B cell (primary cell): ENCODE results near the gene PDGFRB. TPM values are rescaled to one million over a fixed set of nuclear protein-coding genes. Genes with fewer than 3 reads are reported as not detected.

Experiments
- ATAC-seq: fragments of 200-7000 bp; cut with Tn5 transposase; one replicate; pipeline ENCODE4 v1.10.0; 2021; ENCODE audit warnings: low read depth, mild to moderate bottlenecking, moderate number of reproducible peaks, moderate library complexity
- CTCF ChIA-PET: fragments of 350-600 bp; sonication (Branson Sonifier 250); formaldehyde crosslinking; loops from one replicate; lab custom pipeline; 2021; ENCODE audit warnings: antibody characterized with exemption, inconsistent platforms; lab: Charles Lee
- POLR2A ChIA-PET: fragments of 350-600 bp; sonication (Branson Sonifier 250); formaldehyde crosslinking; loops from one replicate; lab custom pipeline; 2021; ENCODE audit warnings: antibody characterized with exemption; lab: Charles Lee
- DNase-seq: peaks from one replicate; pipeline ENCODE4 v3.0.0; 2013
- H2AFZ ChIP-seq: 2 replicates; pipeline ENCODE4 v1.6.1; 2012; ENCODE audit warnings: mild to moderate bottlenecking, low read depth, low read length; ENCODE audit not compliant: insufficient read depth, poor library complexity, severe bottlenecking
- H3K27ac ChIP-seq, 2 donors: 1 replicate in 1 of 2; 2 replicates in 1 of 2; pipeline ENCODE4 v1.5.1; 2012 to 2013; ENCODE audit warnings: low read length in 2 of 2, mild to moderate bottlenecking in 2 of 2, moderate library complexity in 1 of 2
- H3K27me3 ChIP-seq, 4 experiments: fragments of 200-600 bp in 1 of 4; sonication (generic) in 1 of 4; replicated peaks in 1 of 4; 1 replicate in 2 of 4; 2 replicates in 2 of 4; pipeline versions ENCODE4 v1.6.1 to v1.7.0; 2013 to 2016; ENCODE audit warnings: low read length in 3 of 4, mild to moderate bottlenecking in 2 of 4, mixed read lengths in 1 of 4, moderate library complexity in 1 of 4; ENCODE audit not compliant: insufficient read depth in 4 of 4, control insufficient read depth in 3 of 4; ENCODE audit errors: control extremely low read depth in 1 of 4
- H3K36me3 ChIP-seq, 2 experiments: replicated peaks in 1 of 2; 1 replicate in 1 of 2; 2 replicates in 1 of 2; pipeline versions ENCODE4 v1.6.1 to v1.7.1; 2013; ENCODE audit warnings: low read length in 1 of 2; ENCODE audit not compliant: insufficient read depth in 2 of 2, control insufficient read depth in 1 of 2; ENCODE audit errors: control extremely low read depth in 1 of 2, extremely low read depth in 1 of 2
- H3K4me1 ChIP-seq, 2 donors: fragments of 200-600 bp in 1 of 2; sonication (generic) in 1 of 2; 1 replicate in 1 of 2; 2 replicates in 1 of 2; pipeline versions ENCODE4 v1.5.1 to v1.6.1; 2013 to 2017; ENCODE audit warnings: low read length in 2 of 2; ENCODE audit not compliant: control insufficient read depth in 2 of 2, insufficient read depth in 2 of 2
- H3K4me2 ChIP-seq: replicated peaks from 2 replicates; pipeline ENCODE3; 2012; ENCODE audit warnings: mild to moderate bottlenecking, low read depth, low read length; ENCODE audit not compliant: poor library complexity, severe bottlenecking
- H3K4me3 ChIP-seq, 5 experiments: fragments of 200-600 bp in 1 of 5; sonication (generic) in 1 of 5; 1 replicate in 3 of 5; 2 replicates in 2 of 5; pipeline versions ENCODE4 v1.5.1 to v1.7.0; 2011 to 2016; ENCODE audit warnings: low read length in 4 of 5, mild to moderate bottlenecking in 4 of 5, low read depth in 2 of 5, control low read depth in 1 of 5, moderate library complexity in 1 of 5; ENCODE audit not compliant: insufficient read depth in 1 of 5; ENCODE audit errors: control extremely low read depth in 1 of 5, extremely low read depth in 1 of 5
- H3K79me2 ChIP-seq: fragments of 200-600 bp; sonication (generic); one replicate; pipeline ENCODE4 v1.6.0; 2016; ENCODE audit warnings: low read length; ENCODE audit not compliant: control insufficient read depth, insufficient read depth
- H3K9ac ChIP-seq: fragments of 200-600 bp; sonication (generic); 2 replicates; pipeline ENCODE4 v1.6.1; 2017; ENCODE audit warnings: mild to moderate bottlenecking, low read length, moderate library complexity
- H3K9me3 ChIP-seq, 3 donors: one replicate each; pipeline versions ENCODE4 v1.6.1 to v1.7.1; 2013; ENCODE audit warnings: low read length in 2 of 3; ENCODE audit not compliant: control insufficient read depth in 2 of 3, insufficient read depth in 1 of 3; ENCODE audit errors: control extremely low read depth in 1 of 3
- H4K20me1 ChIP-seq: 2 replicates; pipeline ENCODE4 v1.6.0; 2012; ENCODE audit warnings: mild to moderate bottlenecking, low read length; ENCODE audit not compliant: insufficient read depth, control insufficient read depth, poor library complexity, severe bottlenecking
- H3K27ac Mint-ChIP-seq: one replicate; pipeline ENCODE4 v1.8.0; 2021; ENCODE audit warnings: mixed read lengths
- H3K27me3 Mint-ChIP-seq: one replicate; pipeline ENCODE4 v1.8.0; 2021; ENCODE audit warnings: mixed read lengths
- H3K4me1 Mint-ChIP-seq: one replicate; pipeline ENCODE4 v1.8.0; 2021; ENCODE audit warnings: mixed read lengths
- H3K4me3 Mint-ChIP-seq: one replicate; pipeline ENCODE4 v1.8.0; 2021; ENCODE audit warnings: mixed read lengths
- H3K9me3 Mint-ChIP-seq: one replicate; pipeline ENCODE4 v1.8.0; 2022; ENCODE audit warnings: mixed read lengths; ENCODE audit not compliant: insufficient read depth
- EZH2 ChIP-seq: IDR thresholded peaks from 2 replicates; pipeline ENCODE4 v1.6.1; 2012; ENCODE audit warnings: borderline replicate concordance, low read depth, mild to moderate bottlenecking, moderate library complexity, low read length; ENCODE audit not compliant: insufficient read depth, poor library complexity, severe bottlenecking
- whole genome bisulfite sequencing: methylation state at CpG from one replicate; pipeline ENCODE4 v1.1.5; 2013; ENCODE audit warnings: missing lambda C conversion rate; ENCODE audit not compliant: insufficient coverage; 5-methylcytosine and 5-hydroxymethylcytosine counted together
- intact Hi-C: fragments of 100-400 bp; cut with micrococcal nuclease; formaldehyde crosslinking; loops from one replicate; pipeline ENCODE4 v1.10.0; 2022
- polyA plus RNA-seq: library from polyadenylated mRNA; depleted of rRNA; stranded (reverse); fragments of >200 nt; gene quantifications from 2 replicates; pipeline ENCODE4 v1.2.3, GENCODE V29; 2012
- total RNA-seq, 2 donors: library from RNA; stranded (reverse); fragments of 120-200 nt in 1 of 2; gene quantifications; 1 replicate in 1 of 2; 2 replicates in 1 of 2; pipeline versions ENCODE4 v1.2.3 to v1.2.4, GENCODE V29; 2013 to 2022
- TF ChIP-seq, protein P1 (sequence below): fragments of 200-600 bp; IDR thresholded peaks from one replicate; pipeline ENCODE4 v1.8.0; 2022; ENCODE audit warnings: antibody characterized with exemption, mild to moderate bottlenecking

The PDGFRB gene
- total and polyA plus RNA-seq, 2 donors (not counting 1 experiment from before 2014, with no cell fraction given), result 0.42 to 3.6 TPM

DNA sequence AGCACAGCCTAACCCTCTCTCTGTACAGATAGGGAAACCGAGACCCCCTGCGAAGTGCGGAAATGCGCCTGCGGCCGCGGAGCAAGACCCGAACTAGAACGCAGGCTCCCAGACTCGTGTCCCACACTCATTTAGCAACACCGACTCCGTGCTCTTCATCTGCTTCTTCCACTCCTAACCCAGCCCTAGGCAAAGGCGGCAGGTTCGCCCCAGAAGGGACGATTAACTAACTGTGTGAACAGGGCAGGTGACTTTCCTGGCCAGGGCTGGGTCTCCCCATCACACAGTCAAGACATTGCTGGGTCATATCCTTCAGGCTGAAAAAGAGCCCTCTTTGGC, 11.8 kb upstream of the PDGFRB start:
- Histone ChIP-seq H3K36me3 (no peaks in the 10 kb centered on the region), H3K4me3 (no peak overlapping the region), H2AFZ (no peak overlapping the region), H4K20me1 (no peaks in the 10 kb centered on the region), H3K4me1 (peaks cover 0 to 5% of the 10 kb centered on the region in 2 donors), H3K9me3 (no peaks in the 10 kb centered on the region), H3K27me3 (peaks cover 0 to 19% (median 12%) of the 10 kb centered on the region in 4 experiments), H3K27ac (no peak overlapping the region), H3K9ac (no peak overlapping the region), H3K79me2 (no peaks in the 10 kb centered on the region), H3K4me2 (no peak overlapping the region)
- H3K4me3 Mint-ChIP-seq, result no peak overlapping the region
- CTCF ChIA-PET, result no interaction called here
- peaks cover 53% of the 10 kb centered on the region for H3K27me3 Mint-ChIP-seq
- POLR2A ChIA-PET, result no interaction called here
- ATAC-seq (no peak), DNase-seq (no peak)
- TF ChIP-seq, protein P1, sequence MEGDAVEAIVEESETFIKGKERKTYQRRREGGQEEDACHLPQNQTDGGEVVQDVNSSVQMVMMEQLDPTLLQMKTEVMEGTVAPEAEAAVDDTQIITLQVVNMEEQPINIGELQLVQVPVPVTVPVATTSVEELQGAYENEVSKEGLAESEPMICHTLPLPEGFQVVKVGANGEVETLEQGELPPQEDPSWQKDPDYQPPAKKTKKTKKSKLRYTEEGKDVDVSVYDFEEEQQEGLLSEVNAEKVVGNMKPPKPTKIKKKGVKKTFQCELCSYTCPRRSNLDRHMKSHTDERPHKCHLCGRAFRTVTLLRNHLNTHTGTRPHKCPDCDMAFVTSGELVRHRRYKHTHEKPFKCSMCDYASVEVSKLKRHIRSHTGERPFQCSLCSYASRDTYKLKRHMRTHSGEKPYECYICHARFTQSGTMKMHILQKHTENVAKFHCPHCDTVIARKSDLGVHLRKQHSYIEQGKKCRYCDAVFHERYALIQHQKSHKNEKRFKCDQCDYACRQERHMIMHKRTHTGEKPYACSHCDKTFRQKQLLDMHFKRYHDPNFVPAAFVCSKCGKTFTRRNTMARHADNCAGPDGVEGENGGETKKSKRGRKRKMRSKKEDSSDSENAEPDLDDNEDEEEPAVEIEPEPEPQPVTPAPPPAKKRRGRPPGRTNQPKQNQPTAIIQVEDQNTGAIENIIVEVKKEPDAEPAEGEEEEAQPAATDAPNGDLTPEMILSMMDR, result no peak
- no peak for TF ChIP-seq EZH2
- peaks cover 3% of the 10 kb centered on the region for H3K4me1 Mint-ChIP-seq
- no peaks in the 10 kb centered on the region for H3K9me3 Mint-ChIP-seq
- 55% methylated on average over 15 of the region's 15 CpGs for WGBS
- no peak overlapping the region for H3K27ac Mint-ChIP-seq
- intact Hi-C loops, result no loop called here

DNA sequence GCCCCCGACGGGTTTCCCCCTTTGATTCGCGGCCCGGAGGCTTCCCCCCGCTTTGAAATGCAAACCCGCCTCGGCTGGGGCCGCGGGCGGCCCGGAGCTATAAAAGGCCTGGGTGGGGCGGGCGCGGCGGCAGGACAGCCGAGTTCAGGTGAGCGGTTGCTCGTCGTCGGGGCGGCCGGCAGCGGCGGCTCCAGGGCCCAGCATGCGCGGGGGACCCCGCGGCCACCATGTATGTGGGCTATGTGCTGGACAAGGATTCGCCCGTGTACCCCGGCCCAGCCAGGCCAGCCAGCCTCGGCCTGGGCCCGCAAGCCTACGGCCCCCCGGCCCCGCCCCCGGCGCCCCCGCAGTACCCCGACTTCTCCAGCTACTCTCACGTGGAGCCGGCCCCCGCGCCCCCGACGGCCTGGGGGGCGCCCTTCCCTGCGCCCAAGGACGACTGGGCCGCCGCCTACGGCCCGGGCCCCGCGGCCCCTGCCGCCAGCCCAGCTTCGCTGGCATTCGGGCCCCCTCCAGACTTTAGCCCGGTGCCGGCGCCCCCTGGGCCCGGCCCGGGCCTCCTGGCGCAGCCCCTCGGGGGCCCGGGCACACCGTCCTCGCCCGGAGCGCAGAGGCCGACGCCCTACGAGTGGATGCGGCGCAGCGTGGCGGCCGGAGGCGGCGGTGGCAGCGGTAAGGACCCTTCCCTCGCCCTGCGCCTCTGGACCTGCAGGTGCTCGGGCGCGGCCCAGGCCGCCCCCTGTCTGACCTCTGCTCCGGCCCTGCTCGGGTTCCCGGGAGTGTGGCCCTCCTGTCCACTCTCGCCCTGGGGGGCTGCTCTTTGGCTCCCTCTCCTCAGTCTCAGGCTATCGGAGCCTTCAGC, 11.2 kb upstream of the PDGFRB start, which contains the start of gene CDX1:
CDX1 (plus strand) TSS at position 129 of the 862 bp plus-strand sequence; CDS start at position 228, 99 bp downstream.
- H3K36me3 ChIP-seq, result no peaks in the 10 kb centered on the region
- no peak within 1 kb of the TSS for H2AFZ ChIP-seq
- Mint-ChIP-seq H3K27me3 (peaks cover 47% of the 10 kb centered on the region), H3K4me1 (peaks cover 4% of the 10 kb centered on the region), H3K9me3 (no peaks in the 10 kb centered on the region), H3K27ac (no peak within 1 kb of the TSS), H3K4me3 (no peak within 1 kb of the TSS)
- TF ChIP-seq, protein P1, result no peak
- TF ChIP-seq EZH2, result no peak
- H4K20me1 ChIP-seq, result no peaks in the 10 kb centered on the region
- no peaks in the 10 kb centered on the region for H3K9me3 ChIP-seq
- no peak within 1 kb of the TSS for H3K27ac ChIP-seq
- no peak within 1 kb of the TSS for H3K4me3 ChIP-seq
- no peak within 1 kb of the TSS for H3K4me2 ChIP-seq
- no peak within 1 kb of the TSS for H3K9ac ChIP-seq
- ATAC-seq (no peak), DNase-seq (no peak)
- ChIA-PET POLR2A (no interaction called here), CTCF (no interaction called here)
- WGBS, result 31% methylated on average over 88 of the region's 93 CpGs
- peaks cover 0 to 19% (median 12%) of the 10 kb centered on the region in 4 experiments for H3K27me3 ChIP-seq
- H3K4me1 ChIP-seq, result peaks cover 0 to 5% of the 10 kb centered on the region in 2 donors
- intact Hi-C loops, result no loop called here
- H3K79me2 ChIP-seq, result no peaks in the 10 kb centered on the region
